Loucy (cell line): ENCODE measurements around the gene PCCA.

Experiments used
- H2AFZ ChIP-seq: fragments of 200-600 bp; sonication (generic); 2 replicates; pipeline ENCODE4 v1.6.0; 2016; ENCODE audit warnings: antibody characterized with exemption, mild to moderate bottlenecking, low read length, moderate library complexity
- H3F3A ChIP-seq: fragments of 200-600 bp; 2 replicates; pipeline ENCODE4 v1.6.0; 2016; ENCODE audit warnings: antibody characterized with exemption, low read depth, mild to moderate bottlenecking
- H3K27me3 ChIP-seq: fragments of 200-600 bp; sonication (generic); 2 replicates; pipeline ENCODE4 v1.6.1; 2014; ENCODE audit warnings: low read length, mild to moderate bottlenecking; ENCODE audit not compliant: insufficient read depth, poor library complexity, severe bottlenecking
- H3K36me3 ChIP-seq: fragments of 200-600 bp; sonication (generic); 2 replicates; pipeline ENCODE4 v1.6.1; 2016; ENCODE audit warnings: low read length; ENCODE audit not compliant: insufficient read depth
- H3K4me1 ChIP-seq: fragments of 200-600 bp; sonication (generic); 2 replicates; pipeline ENCODE4 v1.5.1; 2014; ENCODE audit warnings: low read length, mild to moderate bottlenecking; ENCODE audit not compliant: insufficient read depth, poor library complexity, severe bottlenecking
- H3K4me2 ChIP-seq: fragments of 200-600 bp; sonication (generic); 2 replicates; pipeline ENCODE4 v1.6.0; 2014; ENCODE audit warnings: antibody characterized with exemption, low read length, low read depth, mild to moderate bottlenecking; ENCODE audit not compliant: poor library complexity, severe bottlenecking
- H3K4me3 ChIP-seq: fragments of 200-600 bp; sonication (generic); 2 replicates; pipeline ENCODE4 v1.5.1; 2014; ENCODE audit warnings: low read length, mild to moderate bottlenecking, mixed read lengths; ENCODE audit not compliant: poor library complexity, severe bottlenecking
- H3K79me2 ChIP-seq: fragments of 200-600 bp; sonication (generic); 2 replicates; pipeline ENCODE4 v1.6.1; 2014; ENCODE audit warnings: low read length; ENCODE audit not compliant: insufficient read depth
- H3K9ac ChIP-seq: fragments of 200-600 bp; sonication (generic); 2 replicates; pipeline ENCODE4 v1.6.0; 2014; ENCODE audit warnings: mild to moderate bottlenecking, low read depth, low read length, moderate library complexity; ENCODE audit not compliant: poor library complexity, severe bottlenecking
- H3K9me2 ChIP-seq: fragments of 200-600 bp; sonication (generic); replicated peaks from 2 replicates; pipeline ENCODE4 v1.6.1; 2016; ENCODE audit warnings: low read depth, low read length, mixed read lengths
- H3K9me3 ChIP-seq: fragments of 200-600 bp; sonication (generic); 2 replicates; pipeline ENCODE4 v1.6.1; 2014; ENCODE audit warnings: mild to moderate bottlenecking, antibody characterized with exemption, low read length, low read depth; ENCODE audit not compliant: insufficient read depth
- H4K20me1 ChIP-seq: fragments of 200-600 bp; sonication (generic); 2 replicates; pipeline ENCODE4 v1.6.0; 2014; ENCODE audit warnings: antibody characterized with exemption, low read length, mild to moderate bottlenecking; ENCODE audit not compliant: insufficient read depth, poor library complexity, severe bottlenecking
- CTCF ChIP-seq: fragments of 200-600 bp; sonication (generic); conservative IDR thresholded peaks from 2 replicates; pipeline ENCODE4 v1.5.1; 2014; ENCODE audit warnings: mild to moderate bottlenecking, antibody characterized with exemption, low read length
- EZH2phosphoT487 ChIP-seq: fragments of 200-600 bp; IDR thresholded peaks from 2 replicates; pipeline ENCODE4 v1.6.1; 2018; ENCODE audit warnings: antibody characterized with exemption, mild to moderate bottlenecking, moderate library complexity, borderline replicate concordance

Gene PCCA

DNA sequence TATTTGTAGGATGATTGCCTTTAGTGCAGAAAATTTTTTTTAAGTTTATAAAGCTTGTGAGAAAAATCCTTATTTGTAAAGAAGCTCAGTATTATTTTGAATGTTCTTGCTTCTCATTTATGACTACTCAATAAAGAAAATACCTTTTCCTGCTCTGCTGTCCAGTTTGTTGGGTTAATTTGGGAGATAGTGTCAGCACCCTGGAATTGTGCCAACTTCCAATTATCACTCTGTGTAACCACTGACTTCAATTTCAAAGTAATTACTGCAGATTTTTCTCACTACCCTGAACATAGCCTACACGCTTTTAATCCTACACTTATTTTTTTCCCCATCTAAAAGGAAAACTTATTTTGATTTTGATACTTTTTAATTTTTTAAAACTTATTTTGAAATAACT lies 406.6 kb downstream of the PCCA start:
- no peak overlapping the region for H3K9ac ChIP-seq
- no peaks in the 10 kb centered on the region for H3K36me3 ChIP-seq
- TF ChIP-seq EZH2phosphoT487 (no peak), CTCF (no peak)

DNA sequence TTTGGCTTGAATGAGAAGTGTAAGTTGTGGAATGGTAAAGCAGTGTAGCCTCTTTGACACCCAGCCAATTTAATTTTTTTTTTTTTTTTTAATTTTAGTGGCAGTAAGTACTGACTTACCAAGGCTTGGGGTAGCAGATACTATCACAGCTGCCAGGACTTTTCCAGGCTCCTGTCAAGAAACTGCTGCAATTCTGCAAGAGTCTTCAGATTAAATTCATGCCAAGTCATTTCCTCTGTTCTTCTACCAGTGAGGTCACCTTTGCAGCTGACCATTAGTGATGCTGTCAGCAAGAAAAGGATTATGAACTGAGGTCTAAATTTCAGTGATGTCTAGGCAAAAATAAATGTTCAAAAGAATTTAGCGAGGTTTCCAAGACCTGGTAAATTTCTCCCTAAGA lies 408.5 kb downstream of the PCCA start:
- Histone ChIP-seq H3K4me1 (peaks cover 13% of the 10 kb centered on the region), H3K9me3 (no peaks in the 10 kb centered on the region), H3K4me3 (no peak overlapping the region), H3K27me3 (no peaks in the 10 kb centered on the region), H3K9ac (no peak overlapping the region), H3K36me3 (no peaks in the 10 kb centered on the region), H3F3A (no peaks in the 10 kb centered on the region), H3K79me2 (no peaks in the 10 kb centered on the region), H3K4me2 (no peak overlapping the region), H4K20me1 (no peaks in the 10 kb centered on the region), H3K9me2 (no peaks in the 10 kb centered on the region), H2AFZ (no peak overlapping the region)
- TF ChIP-seq EZH2phosphoT487 (no peak), CTCF (no peak)

More for the DNA sequence above, 406.6 kb downstream of the PCCA start:
- Histone ChIP-seq H3K79me2 (no peaks in the 10 kb centered on the region), H3F3A (no peaks in the 10 kb centered on the region), H3K9me2 (no peaks in the 10 kb centered on the region), H3K27me3 (no peaks in the 10 kb centered on the region), H4K20me1 (no peaks in the 10 kb centered on the region), H3K4me2 (no peak overlapping the region), H3K4me3 (no peak overlapping the region), H3K9me3 (no peaks in the 10 kb centered on the region), H3K4me1 (peaks cover 19% of the 10 kb centered on the region), H2AFZ (no peak overlapping the region)

DNA sequence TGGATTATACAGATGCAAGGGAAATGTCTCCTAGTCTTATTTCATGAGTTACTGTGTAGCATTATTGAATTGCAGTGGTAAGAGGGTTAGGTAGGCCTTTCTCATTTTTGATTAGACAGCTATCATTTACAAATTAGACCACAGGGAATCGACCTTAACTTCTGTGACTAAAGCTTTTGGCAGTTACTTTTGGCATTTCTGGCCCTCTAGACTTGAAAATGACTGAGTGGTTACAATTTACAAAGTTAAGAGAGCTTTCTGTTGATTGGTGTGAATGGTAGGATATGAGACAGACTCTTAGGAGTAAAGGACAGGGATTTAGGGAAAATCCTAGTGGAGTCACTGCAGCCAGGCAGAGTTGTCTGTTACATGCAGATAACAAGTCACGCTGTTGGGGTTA lies 413.6 kb downstream of the PCCA start:
- H3K4me3 ChIP-seq: no peak overlapping the region
- no peaks in the 10 kb centered on the region for H3K79me2 ChIP-seq
- H3K9me3 ChIP-seq: no peaks in the 10 kb centered on the region
- H2AFZ ChIP-seq: no peak overlapping the region
- peaks cover 14% of the 10 kb centered on the region for H3K4me1 ChIP-seq
- no peaks in the 10 kb centered on the region for H3K27me3 ChIP-seq
- no peaks in the 10 kb centered on the region for H4K20me1 ChIP-seq
- no peak for TF ChIP-seq CTCF
- TF ChIP-seq EZH2phosphoT487: no peak
- H3K9me2 ChIP-seq: no peaks in the 10 kb centered on the region
- H3K4me2 ChIP-seq: no peak overlapping the region
- no peaks in the 10 kb centered on the region for H3K36me3 ChIP-seq
- H3F3A ChIP-seq: no peaks in the 10 kb centered on the region
- no peak overlapping the region for H3K9ac ChIP-seq
